HG03521 (cell line): ENCODE data around the gene TBC1D3L.
"Not testable (repeated sequence)": the region's sequence is repeated elsewhere in the genome, so short reads cannot be mapped to it uniquely, and the experiment has no call there.

Experiments used
- ATAC-seq: cut with Tn5 transposase; IDR thresholded peaks from one replicate; pipeline ENCODE4 v1.9.1; 2021; ENCODE audit warnings: mild to moderate bottlenecking, moderate library complexity; ENCODE audit not compliant: unreplicated experiment

Gene TBC1D3L

DNA sequence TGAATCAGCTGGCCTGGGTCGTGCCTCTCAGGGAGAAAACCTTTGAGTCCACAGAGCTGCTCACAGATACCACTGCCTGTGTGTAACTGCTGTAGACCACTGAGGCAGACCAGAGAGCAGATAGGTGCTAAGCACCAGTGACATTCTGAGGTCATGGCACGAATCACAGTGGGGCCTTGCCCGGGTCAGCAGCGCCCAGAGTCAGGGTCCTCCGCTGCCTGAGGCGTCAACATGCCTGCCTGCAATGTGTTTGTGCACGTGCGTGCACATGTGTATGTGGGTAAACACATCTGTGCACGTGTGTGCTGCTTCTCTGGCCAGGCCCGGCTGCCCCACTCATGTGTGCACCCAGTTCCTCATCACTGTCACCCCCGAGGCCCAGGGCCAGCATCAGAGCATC is at the start of gene TBC1D3L:
TBC1D3L (minus strand) TSS at position 101 of the 400 bp plus-strand sequence. CDS start 1,540 bp downstream, outside the sequence.
- not testable (repeated sequence) for ATAC-seq

DNA sequence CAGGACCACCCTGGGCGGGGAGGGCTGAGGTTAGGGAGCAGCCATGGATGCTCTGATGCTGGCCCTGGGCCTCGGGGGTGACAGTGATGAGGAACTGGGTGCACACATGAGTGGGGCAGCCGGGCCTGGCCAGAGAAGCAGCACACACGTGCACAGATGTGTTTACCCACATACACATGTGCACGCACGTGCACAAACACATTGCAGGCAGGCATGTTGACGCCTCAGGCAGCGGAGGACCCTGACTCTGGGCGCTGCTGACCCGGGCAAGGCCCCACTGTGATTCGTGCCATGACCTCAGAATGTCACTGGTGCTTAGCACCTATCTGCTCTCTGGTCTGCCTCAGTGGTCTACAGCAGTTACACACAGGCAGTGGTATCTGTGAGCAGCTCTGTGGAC is 14.8 kb upstream of the TBC1D3L start, which contains the start of gene TBC1D3D:
TBC1D3D (plus strand) TSS at position 301 of the 400 bp plus-strand sequence. CDS start 1,585 bp downstream, outside the sequence.
- ATAC-seq, result not testable (repeated sequence)
